PC-3 (cell line): ENCODE data around the gene RPS19BP1. TPM values are rescaled to one million over a fixed set of nuclear protein-coding genes. Genes with fewer than 3 reads are reported as not detected.

Experiments used
- ATAC-seq: fragments of 200-7000 bp; cut with Tn5 transposase; 2 replicates; pipeline ENCODE4 v1.9.1; 2020; ENCODE audit warnings: mild to moderate bottlenecking, moderate library complexity
- BruUV-seq: library from RNA; stranded (reverse); fragments of 400-500 nt; replicated peaks from 2 replicates; lab custom pipeline; 2021; lab: Mats Ljungman, UMichigan
- CTCF ChIA-PET: fragments of 300-600 bp; sonication (Branson Sonifier 250); formaldehyde crosslinking; loops from one replicate; lab custom pipeline; 2022; ENCODE audit warnings: antibody characterized with exemption; lab: Charles Lee
- POLR2A ChIA-PET: fragments of 300-600 bp; sonication (Branson Sonifier 250); formaldehyde crosslinking; loops from one replicate; lab custom pipeline; 2022; ENCODE audit warnings: antibody characterized with exemption; ENCODE audit not compliant: unreplicated experiment; lab: Charles Lee
- DNase-seq: peaks from one replicate; pipeline ENCODE4 v3.0.0-alpha.2; 2015
- H2AFZ ChIP-seq: fragments of 300-600 bp; sonication (generic); 2 replicates; pipeline ENCODE4 v1.6.0; 2016; ENCODE audit warnings: antibody characterized with exemption, low read length
- H3F3A ChIP-seq: fragments of 300-600 bp; sonication (generic); one replicate; pipeline ENCODE4 v1.6.0; 2017; ENCODE audit warnings: antibody characterized with exemption, low read length, control low read depth, mild to moderate bottlenecking; ENCODE audit not compliant: unreplicated experiment
- H3K27ac ChIP-seq: fragments of 300-600 bp; sonication (generic); 2 replicates; pipeline ENCODE4 v1.5.1; 2016; ENCODE audit warnings: mild to moderate bottlenecking, low read length
- H3K27me3 ChIP-seq: fragments of 300-600 bp; sonication (generic); 2 replicates; pipeline ENCODE4 v1.6.1; 2016; ENCODE audit warnings: low read length, mixed read lengths
- H3K36me3 ChIP-seq: fragments of 300-600 bp; sonication (generic); 2 replicates; pipeline ENCODE4 v1.6.1; 2016; ENCODE audit warnings: low read depth, mixed run types, low read length, mixed read lengths
- H3K4me1 ChIP-seq: fragments of 300-600 bp; sonication (generic); 2 replicates; pipeline ENCODE4 v1.5.1; 2016; ENCODE audit warnings: low read length; ENCODE audit not compliant: insufficient read depth
- H3K4me2 ChIP-seq: fragments of 300-600 bp; sonication (generic); 2 replicates; pipeline ENCODE4 v1.6.0; 2016; ENCODE audit warnings: low read length
- H3K4me3 ChIP-seq: fragments of 300-600 bp; sonication (generic); 2 replicates; pipeline ENCODE4 v1.5.1; 2016; ENCODE audit warnings: mild to moderate bottlenecking, low read length, mixed read lengths
- H3K79me2 ChIP-seq: fragments of 300-600 bp; sonication (generic); 2 replicates; pipeline ENCODE4 v1.6.1; 2017; ENCODE audit warnings: low read length, mixed read lengths
- H3K9ac ChIP-seq: fragments of 300-600 bp; sonication (generic); 2 replicates; pipeline ENCODE4 v1.6.0; 2016; ENCODE audit warnings: mild to moderate bottlenecking, low read length
- H3K9me2 ChIP-seq: fragments of 300-600 bp; sonication (generic); replicated peaks from 2 replicates; pipeline ENCODE4 v1.6.1; 2016; ENCODE audit warnings: mixed run types, low read length, mixed read lengths
- H3K9me3 ChIP-seq: fragments of 300-600 bp; sonication (generic); 2 replicates; pipeline ENCODE4 v1.6.1; 2016; ENCODE audit warnings: low read length, mixed read lengths
- H4K20me1 ChIP-seq: fragments of 300-600 bp; sonication (generic); 2 replicates; pipeline ENCODE4 v1.6.1; 2016; ENCODE audit warnings: low read length, mixed read lengths
- EZH2 ChIP-seq: fragments of 300-600 bp; sonication (generic); IDR thresholded peaks from one replicate; pipeline ENCODE4 v1.6.1; 2017; ENCODE audit warnings: antibody characterized with exemption, mild to moderate bottlenecking, low read length; ENCODE audit not compliant: unreplicated experiment
- EZH2phosphoT487 ChIP-seq: fragments of 300-600 bp; sonication (generic); IDR thresholded peaks from 2 replicates; pipeline ENCODE4 v1.6.1; 2018; ENCODE audit warnings: mild to moderate bottlenecking, antibody characterized with exemption, low read length, borderline replicate concordance
- intact Hi-C: fragments of 100-400 bp; cut with micrococcal nuclease; formaldehyde crosslinking; loops from 2 replicates; pipeline ENCODE4 v1.9.0; 2023
- total RNA-seq: library from RNA; depleted of rRNA; stranded (reverse); fragments of >200 nt; gene quantifications from 2 replicates; pipeline ENCODE4 v1.2.3, GENCODE V29; 2014
- TF ChIP-seq, protein P1 (sequence below): fragments of 300-600 bp; sonication (generic); conservative IDR thresholded peaks from 2 replicates; pipeline ENCODE4 v1.5.1; 2017; ENCODE audit warnings: antibody characterized with exemption, low read depth, mild to moderate bottlenecking, low read length

RPS19BP1 gene
- total RNA-seq, 1 experiment from 2014 or later = 253 TPM

- no peaks in the 10 kb centered on the region for H3K9me3 ChIP-seq
- TF ChIP-seq EZH2 = no peak
- TF ChIP-seq EZH2phosphoT487 = no peak
- TF ChIP-seq, protein P1, sequence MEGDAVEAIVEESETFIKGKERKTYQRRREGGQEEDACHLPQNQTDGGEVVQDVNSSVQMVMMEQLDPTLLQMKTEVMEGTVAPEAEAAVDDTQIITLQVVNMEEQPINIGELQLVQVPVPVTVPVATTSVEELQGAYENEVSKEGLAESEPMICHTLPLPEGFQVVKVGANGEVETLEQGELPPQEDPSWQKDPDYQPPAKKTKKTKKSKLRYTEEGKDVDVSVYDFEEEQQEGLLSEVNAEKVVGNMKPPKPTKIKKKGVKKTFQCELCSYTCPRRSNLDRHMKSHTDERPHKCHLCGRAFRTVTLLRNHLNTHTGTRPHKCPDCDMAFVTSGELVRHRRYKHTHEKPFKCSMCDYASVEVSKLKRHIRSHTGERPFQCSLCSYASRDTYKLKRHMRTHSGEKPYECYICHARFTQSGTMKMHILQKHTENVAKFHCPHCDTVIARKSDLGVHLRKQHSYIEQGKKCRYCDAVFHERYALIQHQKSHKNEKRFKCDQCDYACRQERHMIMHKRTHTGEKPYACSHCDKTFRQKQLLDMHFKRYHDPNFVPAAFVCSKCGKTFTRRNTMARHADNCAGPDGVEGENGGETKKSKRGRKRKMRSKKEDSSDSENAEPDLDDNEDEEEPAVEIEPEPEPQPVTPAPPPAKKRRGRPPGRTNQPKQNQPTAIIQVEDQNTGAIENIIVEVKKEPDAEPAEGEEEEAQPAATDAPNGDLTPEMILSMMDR = no peak
- no peaks in the 10 kb centered on the region for H3K79me2 ChIP-seq
- no peaks in the 10 kb centered on the region for H3K4me1 ChIP-seq
- no peak overlapping the region for H3K27ac ChIP-seq
- no peaks in the 10 kb centered on the region for H3K9me2 ChIP-seq
- no peak for ATAC-seq
- intact Hi-C loops = no loop called here
- POLR2A ChIA-PET = no interaction called here
- H3K4me3 ChIP-seq = no peak overlapping the region
- H3K4me2 ChIP-seq = no peak overlapping the region
- no peaks in the 10 kb centered on the region for H4K20me1 ChIP-seq
- no peaks in the 10 kb centered on the region for H3K27me3 ChIP-seq
- CTCF ChIA-PET = no interaction called here
- DNase-seq = no peak
- no peak overlapping the region for H2AFZ ChIP-seq
- H3K9ac ChIP-seq = no peak overlapping the region
- no TSS peak for BruUV-seq
- H3K36me3 ChIP-seq = no peaks in the 10 kb centered on the region
- H3F3A ChIP-seq = no peaks in the 10 kb centered on the region
Measured at GRCh38 chr22:39567135-39567946, 34.8 kb upstream of the RPS19BP1 start.

GRCh38 chr22:39565414-39565944 lies 32.9 kb upstream of the RPS19BP1 start:
- H3K9ac ChIP-seq = no peak overlapping the region
- no peaks in the 10 kb centered on the region for H3K4me1 ChIP-seq
- intact Hi-C loops = no loop called here
- H3K79me2 ChIP-seq = no peaks in the 10 kb centered on the region
- no peaks in the 10 kb centered on the region for H3K27me3 ChIP-seq
- no peaks in the 10 kb centered on the region for H3F3A ChIP-seq
- no peaks in the 10 kb centered on the region for H3K36me3 ChIP-seq
- POLR2A ChIA-PET = no interaction called here
- H3K9me3 ChIP-seq = no peaks in the 10 kb centered on the region
- no TSS peak for BruUV-seq
- no peak overlapping the region for H2AFZ ChIP-seq
- no peak overlapping the region for H3K27ac ChIP-seq
- H4K20me1 ChIP-seq = no peaks in the 10 kb centered on the region
- TF ChIP-seq EZH2 (no peak), EZH2phosphoT487 (no peak)
- TF ChIP-seq, protein P1 = no peak
- DNase-seq = no peak
- no peak for ATAC-seq
- H3K9me2 ChIP-seq = no peaks in the 10 kb centered on the region
- no peak overlapping the region for H3K4me3 ChIP-seq
- no peak overlapping the region for H3K4me2 ChIP-seq
- CTCF ChIA-PET = no interaction called here
